Myocyte (in vitro differentiated cells): ENCODE data around the gene FGF21. TPM values are rescaled to one million over a fixed set of nuclear protein-coding genes. Genes with fewer than 3 reads are reported as not detected.
"Not testable (repeated sequence)": the region's sequence is repeated elsewhere in the genome, so short reads cannot be mapped to it uniquely, and the experiment has no call there.

Source experiments
- DNase-seq: peaks from one replicate; pipeline ENCODE4 v3.0.0-alpha.2; 2012; ENCODE audit warnings: low read depth
- total RNA-seq: library from RNA; depleted of rRNA; stranded (reverse); fragments of >200 nt; gene quantifications from 2 replicates; pipeline ENCODE4 v1.2.3, GENCODE V29; 2014

The FGF21 gene
- total RNA-seq, 1 donor from 2014 or later, result not detected

- no peak for DNase-seq
Measured at GRCh38 chr19:48751845-48752495, 3.4 kb upstream of the FGF21 start.

- DNase-seq, result no peak
Measured at GRCh38 chr19:48752496-48753365, 2.6 kb upstream of the FGF21 start, which contains the start of gene FUT1. Gene FUT1, minus strand, starts transcription at chr19:48752641. Its CDS starts 1,360 bp downstream, at chr19:48751281.

GRCh38 chr19:48755787-48756186 lies 463 bp downstream of the FGF21 start:
- no peak for DNase-seq

GRCh38 chr19:48756212-48756611 lies 888 bp downstream of the FGF21 start:
- no peak for DNase-seq

- DNase-seq, result no peak
Measured at GRCh38 chr19:48756686-48757085, 1.4 kb downstream of the FGF21 start.

- DNase-seq, result no peak
Measured at GRCh38 chr19:48757089-48757675, 1.9 kb downstream of the FGF21 start.

- no peak for DNase-seq
Measured at GRCh38 chr19:48757741-48758144, 2.4 kb downstream of the FGF21 start.

GRCh38 chr19:48760504-48761205 lies 5.3 kb downstream of the FGF21 start:
- DNase-seq, result no peak

- DNase-seq, result not testable (repeated sequence)
Measured at GRCh38 chr19:48765816-48766215, 10.5 kb downstream of the FGF21 start.

- not testable (repeated sequence) for DNase-seq
Measured at GRCh38 chr19:48768171-48768753, 12.9 kb downstream of the FGF21 start.

- DNase-seq, result no peak
Measured at GRCh38 chr19:48768994-48769713, 13.8 kb downstream of the FGF21 start.

GRCh38 chr19:48770266-48770665 lies 14.9 kb downstream of the FGF21 start:
- peak; percentile 56 for DNase-seq

GRCh38 chr19:48770734-48771472 lies 15.6 kb downstream of the FGF21 start:
- DNase-seq, result no peak

GRCh38 chr19:48772503-48772953 lies 17.2 kb downstream of the FGF21 start:
- DNase-seq, result no peak

GRCh38 chr19:48777139-48777538 lies 21.8 kb downstream of the FGF21 start:
- DNase-seq, result no peak

GRCh38 chr19:48777720-48778119 lies 22.4 kb downstream of the FGF21 start:
- no peak for DNase-seq

- no peak for DNase-seq
Measured at GRCh38 chr19:48779636-48780035, 24.3 kb downstream of the FGF21 start.

GRCh38 chr19:48780631-48781391 lies 25.5 kb downstream of the FGF21 start:
- DNase-seq, result peak; percentile 33

- no peak for DNase-seq
Measured at GRCh38 chr19:48784527-48784926, 29.2 kb downstream of the FGF21 start.
